KMS-11 (cell line): ENCODE results near the gene ARHGAP28.

Source experiments
- H2AFZ ChIP-seq: fragments of 200-600 bp; sonication (generic); 2 replicates; pipeline ENCODE4 v1.6.1; 2016; ENCODE audit warnings: antibody characterized with exemption, mixed run types, low read depth
- H3K27ac ChIP-seq: fragments of 200-600 bp; sonication (generic); 2 replicates; pipeline ENCODE4 v1.6.1; 2016; ENCODE audit warnings: mild to moderate bottlenecking, mixed run types
- H3K27me3 ChIP-seq: fragments of 200-600 bp; sonication (generic); 2 replicates; pipeline ENCODE4 v1.6.1; 2017; ENCODE audit warnings: mild to moderate bottlenecking, low read depth, mixed run types, moderate library complexity; ENCODE audit not compliant: insufficient read depth
- H3K36me3 ChIP-seq: fragments of 200-600 bp; sonication (generic); 2 replicates; pipeline ENCODE4 v1.6.1; 2017; ENCODE audit warnings: mild to moderate bottlenecking, mixed run types; ENCODE audit not compliant: insufficient read depth
- H3K4me1 ChIP-seq: fragments of 200-600 bp; sonication (generic); 2 replicates; pipeline ENCODE4 v1.6.1; 2016; ENCODE audit warnings: mild to moderate bottlenecking, low read depth, mixed run types; ENCODE audit not compliant: poor library complexity, severe bottlenecking
- H3K4me2 ChIP-seq: fragments of 200-600 bp; sonication (generic); 2 replicates; pipeline ENCODE4 v1.7.0; 2016; ENCODE audit warnings: mild to moderate bottlenecking, mixed run types
- H3K4me3 ChIP-seq: fragments of 200-600 bp; sonication (generic); IDR thresholded peaks from 2 replicates; pipeline ENCODE4 v1.6.1; 2017; ENCODE audit warnings: low read depth, low read length, mixed read lengths; ENCODE audit not compliant: insufficient read depth
- H3K79me2 ChIP-seq: fragments of 200-600 bp; sonication (generic); 2 replicates; pipeline ENCODE4 v1.6.1; 2016; ENCODE audit warnings: low read depth, mixed run types; ENCODE audit not compliant: insufficient read depth
- H3K9ac ChIP-seq: fragments of 200-600 bp; sonication (generic); 2 replicates; pipeline ENCODE4 v1.6.1; 2016; ENCODE audit warnings: mild to moderate bottlenecking, mixed run types
- H4K20me1 ChIP-seq: fragments of 200-600 bp; sonication (generic); 2 replicates; pipeline ENCODE4 v1.6.1; 2016; ENCODE audit warnings: mild to moderate bottlenecking, mixed run types; ENCODE audit not compliant: insufficient read depth
- CTCF ChIP-seq: fragments of 200-600 bp; sonication (generic); conservative IDR thresholded peaks from 2 replicates; pipeline ENCODE4 v1.6.1; 2017; ENCODE audit warnings: low read depth, mild to moderate bottlenecking, antibody characterized with exemption, low read length, moderate library complexity, mixed read lengths

ARHGAP28 gene

GRCh38 chr18:6778459-6779247 lies 49.1 kb downstream of the ARHGAP28 start:
- no peak overlapping the region for H3K4me2 ChIP-seq
- H3K4me3 ChIP-seq = no peak overlapping the region
- H2AFZ ChIP-seq = no peak overlapping the region
- no peak overlapping the region for H3K9ac ChIP-seq
- H4K20me1 ChIP-seq = no peaks in the 10 kb centered on the region
- no peaks in the 10 kb centered on the region for H3K36me3 ChIP-seq
- TF ChIP-seq CTCF = no peak
- no peaks in the 10 kb centered on the region for H3K4me1 ChIP-seq
- H3K79me2 ChIP-seq = no peaks in the 10 kb centered on the region
- H3K27ac ChIP-seq = no peak overlapping the region
- no peaks in the 10 kb centered on the region for H3K27me3 ChIP-seq

GRCh38 chr18:6781142-6781714 lies 51.7 kb downstream of the ARHGAP28 start:
- Histone ChIP-seq H3K79me2 (no peaks in the 10 kb centered on the region), H4K20me1 (no peaks in the 10 kb centered on the region), H3K4me1 (no peaks in the 10 kb centered on the region), H3K27me3 (no peaks in the 10 kb centered on the region), H3K9ac (no peak overlapping the region), H2AFZ (no peak overlapping the region), H3K4me2 (no peak overlapping the region), H3K4me3 (no peak overlapping the region), H3K36me3 (no peaks in the 10 kb centered on the region), H3K27ac (no peak overlapping the region)
- TF ChIP-seq CTCF = no peak

- Histone ChIP-seq H3K27me3 (no peaks in the 10 kb centered on the region), H3K27ac (no peak overlapping the region), H3K79me2 (no peaks in the 10 kb centered on the region), H3K36me3 (no peaks in the 10 kb centered on the region), H3K4me2 (no peak overlapping the region), H3K4me3 (no peak overlapping the region), H2AFZ (no peak overlapping the region), H3K9ac (no peak overlapping the region), H3K4me1 (no peaks in the 10 kb centered on the region), H4K20me1 (no peaks in the 10 kb centered on the region)
- no peak for TF ChIP-seq CTCF
Observed at GRCh38 chr18:6781796-6782195, 52.3 kb downstream of the ARHGAP28 start.

GRCh38 chr18:6782861-6783260 lies 53.3 kb downstream of the ARHGAP28 start:
- Histone ChIP-seq H3K4me3 (no peak overlapping the region), H3K4me2 (no peak overlapping the region), H3K36me3 (no peaks in the 10 kb centered on the region), H3K79me2 (no peaks in the 10 kb centered on the region), H4K20me1 (no peaks in the 10 kb centered on the region), H2AFZ (no peak overlapping the region), H3K9ac (no peak overlapping the region), H3K27me3 (no peaks in the 10 kb centered on the region), H3K27ac (no peak overlapping the region), H3K4me1 (no peaks in the 10 kb centered on the region)
- TF ChIP-seq CTCF = no peak
